IMR-90 (cell line): ENCODE data around the gene ENDOD1. TPM values are rescaled to one million over a fixed set of nuclear protein-coding genes. Genes with fewer than 3 reads are reported as not detected.

Experiments used
- ATAC-seq: fragments of 200-7000 bp; cut with Tn5 transposase; 2 replicates; pipeline ENCODE4 v1.9.1; 2020; ENCODE audit warnings: low read depth, mild to moderate bottlenecking, moderate library complexity
- BruUV-seq: library from RNA; stranded (reverse); fragments of 400-500 nt; replicated peaks from 2 replicates; lab custom pipeline; 2021; lab: Mats Ljungman, UMichigan
- CTCF ChIA-PET: fragments of 300-600 bp; formaldehyde crosslinking; extraction: SDS; loops from one replicate; lab custom pipeline; 2021; ENCODE audit warnings: antibody characterized with exemption; lab: Yijun Ruan, JAX
- POLR2A ChIA-PET: fragments of 300-600 bp; sonication (Branson Sonifier 250); formaldehyde crosslinking; loops from one replicate; lab custom pipeline; 2022; ENCODE audit warnings: antibody characterized with exemption; ENCODE audit not compliant: unreplicated experiment; lab: Charles Lee
- DNase-seq: peaks from one replicate; pipeline ENCODE4 v3.0.0; 2013
- H2AFZ ChIP-seq: replicated peaks from 2 replicates; pipeline ENCODE3; 2013; ENCODE audit warnings: low read length, mild to moderate bottlenecking; ENCODE audit not compliant: poor library complexity
- H2AK5ac ChIP-seq: 2 replicates; pipeline ENCODE4 v1.6.1; 2013; ENCODE audit warnings: low read depth, low read length, inconsistent platforms
- H2AK9ac ChIP-seq: replicated peaks from 2 replicates; pipeline ENCODE3; 2013; ENCODE audit warnings: mild to moderate bottlenecking, low read depth, low read length, moderate library complexity; ENCODE audit not compliant: poor library complexity
- H2BK120ac ChIP-seq: 2 replicates; pipeline ENCODE4 v1.6.1; 2013; ENCODE audit warnings: low read depth, low read length, inconsistent platforms
- H2BK15ac ChIP-seq: 3 replicates; pipeline ENCODE4 v1.6.1; 2013; ENCODE audit warnings: low read depth, low read length, inconsistent platforms
- H2BK20ac ChIP-seq: 2 replicates; pipeline ENCODE4 v1.6.1; 2013; ENCODE audit warnings: low read depth, mild to moderate bottlenecking, inconsistent platforms, low read length, moderate library complexity
- H2BK5ac ChIP-seq: 2 replicates; pipeline ENCODE4 v1.6.1; 2013; ENCODE audit warnings: mild to moderate bottlenecking, low read depth, low read length, inconsistent platforms; ENCODE audit not compliant: poor library complexity, severe bottlenecking
- H3K14ac ChIP-seq: replicated peaks from 2 replicates; pipeline ENCODE4 v1.6.1; 2013; ENCODE audit warnings: low read depth, low read length, inconsistent platforms
- H3K18ac ChIP-seq: 2 replicates; pipeline ENCODE4 v1.6.1; 2013; ENCODE audit warnings: low read depth, low read length, control low read depth
- H3K23ac ChIP-seq: 2 replicates; pipeline ENCODE4 v1.6.1; 2013; ENCODE audit warnings: low read depth, low read length, inconsistent platforms
- H3K27ac ChIP-seq: 2 replicates; pipeline ENCODE4 v1.5.1; 2013; ENCODE audit warnings: mild to moderate bottlenecking, control low read depth, low read length; ENCODE audit not compliant: insufficient read depth
- H3K27me3 ChIP-seq: 2 replicates; pipeline ENCODE4 v1.6.1; 2013; ENCODE audit warnings: low read length; ENCODE audit not compliant: control insufficient read depth, insufficient read depth
- H3K36me3 ChIP-seq: 2 replicates; pipeline ENCODE4 v1.6.1; 2013; ENCODE audit warnings: low read length, mixed read lengths; ENCODE audit not compliant: control insufficient read depth, insufficient read depth
- H3K4ac ChIP-seq: 2 replicates; pipeline ENCODE4 v1.6.1; 2013; ENCODE audit warnings: low read depth, low read length, inconsistent platforms
- H3K4me1 ChIP-seq: 2 replicates; pipeline ENCODE4 v1.6.1; 2013; ENCODE audit warnings: low read length, mixed read lengths; ENCODE audit not compliant: control insufficient read depth, insufficient read depth
- H3K4me2 ChIP-seq: 2 replicates; pipeline ENCODE4 v1.6.1; 2013; ENCODE audit warnings: low read depth, mild to moderate bottlenecking, control low read depth, low read length, moderate library complexity
- H3K4me3 ChIP-seq: 2 replicates; pipeline ENCODE4 v1.5.1; 2013; ENCODE audit warnings: low read depth, mild to moderate bottlenecking, control low read depth, low read length, moderate library complexity; ENCODE audit not compliant: insufficient read depth
- H3K56ac ChIP-seq: 2 replicates; pipeline ENCODE4 v1.6.1; 2013; ENCODE audit warnings: low read length, inconsistent platforms; ENCODE audit not compliant: insufficient read depth; ENCODE audit errors: extremely low read depth
- H3K79me1 ChIP-seq, 2 experiments: 2 replicates each; pipeline ENCODE4 v1.6.1; 2013; ENCODE audit warnings: low read length in 2 of 2, inconsistent platforms in 1 of 2, low read depth in 1 of 2
- H3K9ac ChIP-seq: 2 replicates; pipeline ENCODE4 v1.6.1; 2013; ENCODE audit warnings: low read depth, low read length, control low read depth
- H3K9me1 ChIP-seq: 2 replicates; pipeline ENCODE4 v1.6.1; 2013; ENCODE audit warnings: low read length, inconsistent platforms; ENCODE audit not compliant: insufficient read depth
- H3K9me3 ChIP-seq: 2 replicates; pipeline ENCODE4 v1.6.1; 2013; ENCODE audit warnings: low read length; ENCODE audit not compliant: control insufficient read depth, insufficient read depth
- H4K20me1 ChIP-seq: 2 replicates; pipeline ENCODE4 v1.6.1; 2013; ENCODE audit warnings: low read length, inconsistent platforms; ENCODE audit not compliant: insufficient read depth
- H4K5ac ChIP-seq: 2 replicates; pipeline ENCODE4 v1.6.1; 2013; ENCODE audit warnings: mild to moderate bottlenecking, low read depth, low read length, control low read depth
- H4K8ac ChIP-seq, 2 experiments: 2 replicates each; pipeline ENCODE4 v1.6.1; 2013; ENCODE audit warnings: low read depth in 2 of 2, low read length in 2 of 2, control low read depth in 1 of 2, inconsistent platforms in 1 of 2
- H4K91ac ChIP-seq: 2 replicates; pipeline ENCODE4 v1.6.1; 2013; ENCODE audit warnings: low read depth, low read length, inconsistent platforms; ENCODE audit not compliant: insufficient read depth
- CEBPB ChIP-seq: IDR thresholded peaks from 2 replicates; pipeline ENCODE4 v1.6.1; 2012; ENCODE audit warnings: low read depth, low read length, improper control_type of control experiment
- CHD1 ChIP-seq: IDR thresholded peaks from 2 replicates; pipeline ENCODE4 v1.6.1; 2012; ENCODE audit warnings: low read depth, low read length, improper control_type of control experiment
- CTCF ChIP-seq: conservative IDR thresholded peaks from 2 replicates; pipeline ENCODE4 v1.5.1; 2012; ENCODE audit warnings: mild to moderate bottlenecking, low read depth, low read length, improper control_type of control experiment
- ELK1 ChIP-seq: fragments of 150-350 bp; IDR thresholded peaks from 2 replicates; pipeline ENCODE4 v1.6.1; 2016; ENCODE audit warnings: low read depth, mild to moderate bottlenecking, low read length, moderate library complexity, borderline replicate concordance
- FOS ChIP-seq: fragments of 150-350 bp; IDR thresholded peaks from 2 replicates; pipeline ENCODE4 v1.6.1; 2016; ENCODE audit warnings: low read depth, low read length
- MAFK ChIP-seq: IDR thresholded peaks from 2 replicates; pipeline ENCODE4 v1.6.1; 2012; ENCODE audit warnings: low read depth, low read length, improper control_type of control experiment
- MAZ ChIP-seq: IDR thresholded peaks from 2 replicates; pipeline ENCODE4 v1.6.1; 2012; ENCODE audit warnings: low read depth, mild to moderate bottlenecking, low read length, improper control_type of control experiment, moderate library complexity, borderline replicate concordance
- MXI1 ChIP-seq: IDR thresholded peaks from 2 replicates; pipeline ENCODE4 v1.6.1; 2012; ENCODE audit warnings: low read depth, mild to moderate bottlenecking, low read length, moderate library complexity, borderline replicate concordance
- NFE2L2 ChIP-seq: fragments of 150-350 bp; IDR thresholded peaks from 2 replicates; pipeline ENCODE4 v1.6.1; 2016; ENCODE audit warnings: low read depth, mild to moderate bottlenecking, low read length
- RCOR1 ChIP-seq: IDR thresholded peaks from 2 replicates; pipeline ENCODE4 v1.6.1; 2012; ENCODE audit warnings: mild to moderate bottlenecking, low read length, improper control_type of control experiment; ENCODE audit not compliant: insufficient replicate concordance
- RFX5 ChIP-seq: IDR thresholded peaks from 2 replicates; pipeline ENCODE4 v1.8.0; 2012; ENCODE audit warnings: low read depth, mild to moderate bottlenecking, low read length, moderate library complexity
- USF2 ChIP-seq: fragments of 150-350 bp; IDR thresholded peaks from 2 replicates; pipeline ENCODE4 v1.6.1; 2017; ENCODE audit warnings: mild to moderate bottlenecking, antibody characterized with exemption, low read length, low read depth
- WGBS, 2 experiments: methylation state at CpG; one replicate each; pipeline versions ENCODE4 v1.1.5 to v1.1.7; 2013; ENCODE audit warnings: missing lambda C conversion rate in 2 of 2; ENCODE audit not compliant: insufficient read length in 1 of 2; ENCODE audit errors: extremely low coverage in 2 of 2; 5-methylcytosine and 5-hydroxymethylcytosine counted together
- dilution Hi-C: fragments of 300-500 bp; cut with HindIII; formaldehyde crosslinking; loops from one replicate; pipeline ENCODE4 v1.14.3; 2018; ENCODE audit warnings: low sequenced_read_pairs; ENCODE audit not compliant: unreplicated experiment
- in situ Hi-C: fragments of 300-500 bp; cut with MboI; formaldehyde crosslinking; loops from 3 replicates; pipeline ENCODE4 v1.14.3; 2019; ENCODE audit warnings: low sequenced_read_pairs, inconsistent platforms, mixed read lengths
- intact Hi-C: fragments of 100-400 bp; cut with micrococcal nuclease; formaldehyde crosslinking; loops from 2 replicates; pipeline ENCODE4 v1.10.0; 2022
- polyA plus RNA-seq, 3 experiments: library from polyadenylated mRNA; depleted of rRNA; stranded (reverse); fragments of >200 nt; gene quantifications; 2 replicates each; pipeline ENCODE4 v1.2.3, GENCODE V29; 2012; ENCODE audit warnings: low replicate concordance in 1 of 3
- total RNA-seq: library from RNA; depleted of rRNA; stranded (reverse); fragments of >200 nt; gene quantifications from 2 replicates; pipeline ENCODE4 v1.2.3, GENCODE V29; 2012

The ENDOD1 gene
- total and polyA plus RNA-seq, 2 of the 4 experiments (the other 2 are of a cell fraction), result 7.0 to 17.6 TPM

GRCh38 chr11:95143106-95143681 lies 53.5 kb downstream of the ENDOD1 start:
- dilution Hi-C loops (no loop called here), intact Hi-C loops (no loop called here), in situ Hi-C loops (no loop called here)
- CTCF ChIA-PET, result no interaction called here
- Histone ChIP-seq H2AK9ac (no peak overlapping the region), H4K91ac (no peak overlapping the region), H3K36me3 (no peaks in the 10 kb centered on the region), H3K4me3 (no peak overlapping the region), H2BK5ac (no peak overlapping the region), H3K4me1 (peaks cover 6% of the 10 kb centered on the region), H4K20me1 (no peaks in the 10 kb centered on the region), H3K9me1 (peaks cover 4% of the 10 kb centered on the region; the same call in 1 of the 2 replicates), H3K27ac (no peak overlapping the region), H3K56ac (no peak overlapping the region), H3K14ac (no peak overlapping the region), H4K5ac (0 out of 2 replicates have a peak overlapping the region, but pooled peaks have one; percentile 0), H3K18ac (peak overlapping the region; percentile 63; the same call in 1 of the 2 replicates), H3K9ac (no peak overlapping the region), H3K79me1 (no peaks in the 10 kb centered on the region), H3K23ac (no peak overlapping the region), H3K9me3 (no peaks in the 10 kb centered on the region), H2BK20ac (0 out of 2 replicates have a peak overlapping the region, but pooled peaks have one; percentile 11), H4K8ac (no peak overlapping the region), H2AFZ (no peak overlapping the region), H2AK5ac (no peak overlapping the region; the same call in 1 of the 2 replicates), H3K4ac (no peak overlapping the region), H2BK15ac (no peak overlapping the region), H3K27me3 (no peaks in the 10 kb centered on the region), H3K4me2 (no peak overlapping the region), H2BK120ac (no peak overlapping the region)
- ATAC-seq (peak; percentile 55), DNase-seq (peak; percentile 70)
- WGBS, 2 experiments, result 60% methylated on average over 2 of the region's 6 CpGs; no CpG with 5 or more reads in 1 of the 2 experiments
- TF ChIP-seq MXI1 (no peak), CEBPB (no peak), RCOR1 (no peak), ELK1 (no peak), MAZ (no peak), CTCF (no peak), CHD1 (no peak), USF2 (no peak), FOS (no peak), RFX5 (no peak), NFE2L2 (peak; percentile 56), MAFK (peak; percentile 23; the same call in 1 of the 2 replicates)
- POLR2A ChIA-PET, result no interaction called here
- BruUV-seq, result no TSS peak
